ENCODE results near the gene SYPL2. TPM values are rescaled to one million over a fixed set of nuclear protein-coding genes. Genes with fewer than 3 reads are reported as not detected.
"Not testable (repeated sequence)": the region's sequence is repeated elsewhere in the genome, so short reads cannot be mapped to it uniquely, and the experiment has no call there.

SYPL2 gene
- 9.6 TPM for total RNA-seq

- ATAC-seq (peak; percentile 87), DNase-seq (ENCODE audit: low spot score) (peak; percentile 83)
These were observed at the start of gene SYPL2 for GRCh38 chr1:109466452-109467300. Gene SYPL2, plus strand, starts transcription at chr1:109466546. Its CDS starts 298 bp downstream, at chr1:109466844.

- DNase-seq (ENCODE audit: low spot score) (no peak), ATAC-seq (no peak)
These were observed 42.8 kb upstream of the SYPL2 start for GRCh38 chr1:109423498-109423897.

- DNase-seq (ENCODE audit: low spot score), result no peak
- peak; percentile 55 for ATAC-seq
These were observed 40.7 kb upstream of the SYPL2 start for GRCh38 chr1:109425391-109426280.

GRCh38 chr1:109426281-109427170 lies 39.8 kb upstream of the SYPL2 start, which contains the start of gene PSMA5:
Gene PSMA5, minus strand, starts transcription at chr1:109426448. Its CDS starts 118 bp downstream, at chr1:109426330.
- ATAC-seq (peak; percentile 95), DNase-seq (ENCODE audit: low spot score) (peak; percentile 98)

- DNase-seq (ENCODE audit: low spot score) (no peak), ATAC-seq (no peak)
These were observed 39.2 kb upstream of the SYPL2 start for GRCh38 chr1:109427171-109427467.

GRCh38 chr1:109432336-109432735 lies 34.0 kb upstream of the SYPL2 start:
- ATAC-seq (no peak), DNase-seq (ENCODE audit: low spot score) (no peak)

- DNase-seq (ENCODE audit: low spot score) (no peak), ATAC-seq (no peak)
These were observed 33.0 kb upstream of the SYPL2 start for GRCh38 chr1:109433322-109433721.

- ATAC-seq (no peak), DNase-seq (ENCODE audit: low spot score) (no peak)
These were observed 31.9 kb upstream of the SYPL2 start for GRCh38 chr1:109434484-109434883.

GRCh38 chr1:109438798-109439297 lies 27.5 kb upstream of the SYPL2 start:
- no peak for ATAC-seq
- no peak for DNase-seq (ENCODE audit: low spot score)

- ATAC-seq (no peak), DNase-seq (ENCODE audit: low spot score) (no peak)
These were observed 25.3 kb upstream of the SYPL2 start for GRCh38 chr1:109441069-109441468.

- DNase-seq (ENCODE audit: low spot score) (no peak), ATAC-seq (no peak)
These were observed 22.9 kb upstream of the SYPL2 start for GRCh38 chr1:109443476-109443875.

- DNase-seq (ENCODE audit: low spot score) (no peak), ATAC-seq (no peak)
These were observed 22.0 kb upstream of the SYPL2 start for GRCh38 chr1:109444346-109444745.

GRCh38 chr1:109445949-109446695 lies 20.2 kb upstream of the SYPL2 start:
- DNase-seq (ENCODE audit: low spot score); ATAC-seq: not testable (repeated sequence)

- ATAC-seq (no peak), DNase-seq (ENCODE audit: low spot score) (no peak)
These were observed 18.8 kb upstream of the SYPL2 start for GRCh38 chr1:109447524-109447923.

GRCh38 chr1:109454497-109455133 lies 11.7 kb upstream of the SYPL2 start:
- DNase-seq (ENCODE audit: low spot score) (no peak), ATAC-seq (no peak)

GRCh38 chr1:109457819-109458218 lies 8.5 kb upstream of the SYPL2 start:
- DNase-seq (ENCODE audit: low spot score) (no peak), ATAC-seq (no peak)

- ATAC-seq, result no peak
- DNase-seq (ENCODE audit: low spot score), result no peak
These were observed 258 bp upstream of the SYPL2 start for GRCh38 chr1:109466125-109466451.

- DNase-seq (ENCODE audit: low spot score) (peak; percentile 55), ATAC-seq (peak; percentile 56)
These were observed 993 bp downstream of the SYPL2 start for GRCh38 chr1:109467301-109467777.

- ATAC-seq (no peak), DNase-seq (ENCODE audit: low spot score) (no peak)
These were observed 1.7 kb downstream of the SYPL2 start for GRCh38 chr1:109468061-109468460.
